Measurements from ENCODE around the gene CTNNA2. TPM values are rescaled to one million over a fixed set of nuclear protein-coding genes. Genes with fewer than 3 reads are reported as not detected.

CTNNA2 gene
- total and polyA plus RNA-seq, 9 donors, result 0.32 to 1.4 (median 0.37) TPM; not detected in 3

DNA sequence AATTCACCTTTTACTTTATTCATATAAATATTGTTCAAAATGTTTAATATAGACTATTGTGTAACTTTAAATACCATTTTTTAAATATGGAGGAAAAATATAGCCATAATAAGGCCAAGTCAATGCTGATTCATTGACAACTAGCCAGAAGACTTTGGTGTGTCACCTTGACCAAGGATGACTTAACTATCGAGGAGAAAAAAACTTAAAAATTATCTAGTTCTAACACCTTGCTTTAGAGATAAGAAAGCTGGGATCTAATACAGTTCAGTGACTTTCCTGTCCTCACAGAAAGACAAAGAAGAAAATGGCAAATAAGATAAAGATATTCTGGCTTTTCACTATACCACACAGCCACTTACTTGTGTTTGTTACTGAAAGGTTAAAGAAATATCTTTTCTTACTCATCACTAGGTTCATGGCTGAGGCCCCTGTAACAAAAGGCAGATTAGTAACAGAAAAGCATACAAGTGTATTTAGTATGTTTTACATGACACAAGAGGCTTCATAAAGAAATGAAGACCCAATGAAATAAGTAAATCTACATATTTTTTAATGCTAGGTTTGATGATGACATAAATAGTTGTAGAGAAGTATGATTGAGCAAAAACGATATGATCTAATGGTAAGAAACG is 857.6 kb downstream of the CTNNA2 start:
- intact Hi-C loops (cut with DNase I), result no loop called here

DNA sequence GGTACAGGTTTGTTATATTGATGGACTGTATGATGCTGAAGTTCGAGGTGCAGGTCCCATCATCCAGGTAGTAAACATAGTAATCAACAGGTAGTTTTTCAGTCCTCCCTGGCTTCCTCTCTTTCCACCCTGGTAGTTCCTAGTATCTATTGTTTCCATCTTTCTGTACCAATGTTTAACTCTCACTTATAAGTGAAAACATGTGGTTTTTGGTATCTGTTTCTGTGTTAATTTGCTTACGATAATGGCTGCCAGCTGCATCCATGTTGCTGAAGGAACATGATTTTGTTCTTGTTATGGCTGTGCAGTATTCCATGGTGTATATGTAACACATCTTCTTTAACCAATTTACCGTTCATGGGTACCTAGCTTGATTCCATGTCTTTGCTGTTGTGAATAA is 861.3 kb downstream of the CTNNA2 start:
- Histone ChIP-seq H3K9me3 (no peaks in the 10 kb centered on the region), H3K27ac (no peak overlapping the region), H3K4me3 (no peak overlapping the region), H3K4me1 (ENCODE audit: insufficient read depth) (no peaks in the 10 kb centered on the region), H3K36me3 (no peaks in the 10 kb centered on the region), H3K27me3 (no peaks in the 10 kb centered on the region)
- intact Hi-C loops (cut with DNase I), result no loop called here
- DNase-seq, result no peak
- 76 to 84% (median 84%) methylated on average over 3 of the region's 3 CpGs for WGBS, 3 donors
- TF ChIP-seq, protein P1, sequence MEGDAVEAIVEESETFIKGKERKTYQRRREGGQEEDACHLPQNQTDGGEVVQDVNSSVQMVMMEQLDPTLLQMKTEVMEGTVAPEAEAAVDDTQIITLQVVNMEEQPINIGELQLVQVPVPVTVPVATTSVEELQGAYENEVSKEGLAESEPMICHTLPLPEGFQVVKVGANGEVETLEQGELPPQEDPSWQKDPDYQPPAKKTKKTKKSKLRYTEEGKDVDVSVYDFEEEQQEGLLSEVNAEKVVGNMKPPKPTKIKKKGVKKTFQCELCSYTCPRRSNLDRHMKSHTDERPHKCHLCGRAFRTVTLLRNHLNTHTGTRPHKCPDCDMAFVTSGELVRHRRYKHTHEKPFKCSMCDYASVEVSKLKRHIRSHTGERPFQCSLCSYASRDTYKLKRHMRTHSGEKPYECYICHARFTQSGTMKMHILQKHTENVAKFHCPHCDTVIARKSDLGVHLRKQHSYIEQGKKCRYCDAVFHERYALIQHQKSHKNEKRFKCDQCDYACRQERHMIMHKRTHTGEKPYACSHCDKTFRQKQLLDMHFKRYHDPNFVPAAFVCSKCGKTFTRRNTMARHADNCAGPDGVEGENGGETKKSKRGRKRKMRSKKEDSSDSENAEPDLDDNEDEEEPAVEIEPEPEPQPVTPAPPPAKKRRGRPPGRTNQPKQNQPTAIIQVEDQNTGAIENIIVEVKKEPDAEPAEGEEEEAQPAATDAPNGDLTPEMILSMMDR (IDR thresholded peaks at IDR 0.05), result no peak
- TF ChIP-seq EP300 (IDR thresholded peaks at IDR 0.05), result no peak
- no peak for TF ChIP-seq POLR2A (IDR thresholded peaks at IDR 0.05)

More for the DNA sequence above, 857.6 kb downstream of the CTNNA2 start:
- 79 to 84% (median 82%) methylated on average over 3 of the region's 3 CpGs for WGBS, 3 donors
- no peaks in the 10 kb centered on the region for H3K9me3 ChIP-seq
- H3K4me1 ChIP-seq (ENCODE audit: insufficient read depth), result no peaks in the 10 kb centered on the region
- H3K36me3 ChIP-seq, result no peaks in the 10 kb centered on the region
- TF ChIP-seq POLR2A (IDR thresholded peaks at IDR 0.05) (no peak), EP300 (IDR thresholded peaks at IDR 0.05) (no peak)
- TF ChIP-seq, protein P1 (IDR thresholded peaks at IDR 0.05), result no peak
- H3K4me3 ChIP-seq, result no peak overlapping the region
- no peak overlapping the region for H3K27ac ChIP-seq
- H3K27me3 ChIP-seq, result no peaks in the 10 kb centered on the region
- DNase-seq, result no peak

DNA sequence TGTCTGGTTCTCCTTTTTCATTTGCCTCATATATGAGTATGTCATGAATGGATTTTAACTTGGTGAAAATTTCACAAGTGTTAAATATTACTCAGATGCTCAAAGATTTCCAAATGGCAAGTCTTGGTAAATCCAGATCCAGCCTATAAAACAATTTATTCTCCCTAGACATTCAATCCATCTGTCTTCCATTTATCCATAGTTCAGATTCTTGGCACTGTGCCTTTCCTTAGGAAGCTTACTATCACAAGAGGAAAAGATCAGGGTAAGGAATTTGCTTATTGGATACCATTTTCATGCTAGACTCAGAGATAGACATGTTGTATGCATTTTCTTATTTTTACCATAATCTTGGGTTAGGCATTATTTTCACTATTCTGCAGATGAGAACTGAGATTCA is 864.2 kb downstream of the CTNNA2 start:
- no peak for DNase-seq
- Histone ChIP-seq H3K9me3 (no peaks in the 10 kb centered on the region), H3K27ac (no peak overlapping the region), H3K36me3 (no peaks in the 10 kb centered on the region), H3K4me1 (ENCODE audit: insufficient read depth) (no peaks in the 10 kb centered on the region), H3K27me3 (no peaks in the 10 kb centered on the region), H3K4me3 (no peak overlapping the region)
- TF ChIP-seq, protein P1 (IDR thresholded peaks at IDR 0.05), result no peak
- TF ChIP-seq POLR2A (IDR thresholded peaks at IDR 0.05) (no peak), EP300 (IDR thresholded peaks at IDR 0.05) (no peak)
- intact Hi-C loops (cut with DNase I), result no loop called here

DNA sequence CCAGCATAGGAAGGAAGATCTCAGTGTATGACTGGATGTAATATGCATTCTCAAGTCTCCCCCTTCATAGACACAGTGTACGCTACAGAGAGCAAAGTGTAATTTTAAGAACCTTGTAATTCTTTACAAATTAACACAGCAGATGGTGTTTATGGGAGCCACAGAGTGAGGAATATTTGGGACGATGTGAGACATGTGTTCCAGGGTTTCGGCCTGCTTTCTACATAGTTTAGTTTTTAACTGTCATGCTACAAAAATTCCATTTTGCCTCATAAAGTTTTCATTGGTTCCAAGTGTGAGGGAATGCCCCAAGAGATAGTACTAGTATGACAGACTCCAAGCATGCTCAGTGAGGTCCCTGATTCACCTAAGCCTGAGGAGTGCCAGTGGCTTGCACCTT is 867.9 kb downstream of the CTNNA2 start:
- DNase-seq, result no peak
- WGBS, 3 donors, result 63 to 78% (median 66%) methylated on average over 3 of the region's 3 CpGs
- H3K27ac ChIP-seq, result no peak overlapping the region
- H3K27me3 ChIP-seq, result no peaks in the 10 kb centered on the region
- no peak overlapping the region for H3K4me3 ChIP-seq
- no peaks in the 10 kb centered on the region for H3K36me3 ChIP-seq
- TF ChIP-seq, protein P1 (IDR thresholded peaks at IDR 0.05), result no peak
- TF ChIP-seq POLR2A (IDR thresholded peaks at IDR 0.05), result no peak
- TF ChIP-seq EP300 (IDR thresholded peaks at IDR 0.05), result no peak
- H3K4me1 ChIP-seq (ENCODE audit: insufficient read depth), result no peaks in the 10 kb centered on the region
- H3K9me3 ChIP-seq, result no peaks in the 10 kb centered on the region
- intact Hi-C loops (cut with DNase I), result no loop called here
